ENCODE measurements around the gene ANP32E.
A peak's percentile ranks its signal among the peaks of the same experiment; 100 is the strongest.

ANP32E gene

GRCh38 chr1:150281758-150282557 is 46.0 kb upstream of the ANP32E start, which contains the start of gene CIART:
Gene CIART (plus strand): TSS chr1:150282554. CDS start chr1:150283268, 714 bp downstream.
- Histone ChIP-seq H3K9me2 (replicated peaks; ENCODE audit: insufficient read depth, low read length) (no peaks in the 10 kb centered on the region), H3K4me2 (ENCODE audit: low read depth, low read length) (peak within 1 kb of the TSS; percentile 83), H3K27ac (ENCODE audit: low read length) (no peak within 1 kb of the TSS), H3K27me3 (replicated peaks; ENCODE audit: insufficient read depth, low read length) (no peaks in the 10 kb centered on the region), H3K9me3 (replicated peaks; ENCODE audit: insufficient read depth, low read length) (no peaks in the 10 kb centered on the region), H3K36me3 (replicated peaks; ENCODE audit: insufficient read depth, low read length) (no peaks in the 10 kb centered on the region), H3K4me1 (ENCODE audit: low read length) (no peaks in the 10 kb centered on the region), H2AFZ (ENCODE audit: low read length) (peak within 1 kb of the TSS; percentile 59), H4K20me1 (ENCODE audit: insufficient read depth, low read length) (no peaks in the 10 kb centered on the region), H3K79me2 (ENCODE audit: low read length) (no peaks in the 10 kb centered on the region), H3F3A (ENCODE audit: insufficient read depth, low read length) (no peaks in the 10 kb centered on the region), H3K9ac (ENCODE audit: low read length) (peak within 1 kb of the TSS; percentile 33; the same call in 1 of the 2 replicates), H3K4me3 (ENCODE audit: low read length) (peak within 1 kb of the TSS; percentile 48)
- no peak for TF ChIP-seq EZH2phosphoT487 (IDR thresholded peaks at IDR 0.05; ENCODE audit: low read length)
- TF ChIP-seq CTCF (IDR thresholded peaks at IDR 0.05; ENCODE audit: low read length), result no peak
- no peak for TF ChIP-seq EZH2 (optimal IDR thresholded peaks at IDR 0.05; ENCODE audit: low read depth, low read length)
- DNase-seq, result peak; percentile 73

GRCh38 chr1:150281221-150281757 is 45.4 kb upstream of the ANP32E start:
- Histone ChIP-seq H3K4me2 (ENCODE audit: low read depth, low read length) (peak overlapping the region; percentile 83), H3K4me3 (ENCODE audit: low read length) (peak overlapping the region; percentile 48), H3K4me1 (ENCODE audit: low read length) (no peaks in the 10 kb centered on the region), H3K27me3 (replicated peaks; ENCODE audit: insufficient read depth, low read length) (no peaks in the 10 kb centered on the region), H3K9me2 (replicated peaks; ENCODE audit: insufficient read depth, low read length) (no peaks in the 10 kb centered on the region), H3K36me3 (replicated peaks; ENCODE audit: insufficient read depth, low read length) (no peaks in the 10 kb centered on the region), H2AFZ (ENCODE audit: low read length) (peak overlapping the region; percentile 59), H3F3A (ENCODE audit: insufficient read depth, low read length) (no peaks in the 10 kb centered on the region), H3K79me2 (ENCODE audit: low read length) (no peaks in the 10 kb centered on the region), H3K9me3 (replicated peaks; ENCODE audit: insufficient read depth, low read length) (no peaks in the 10 kb centered on the region), H3K9ac (ENCODE audit: low read length) (peak overlapping the region; percentile 33; the same call in 1 of the 2 replicates), H4K20me1 (ENCODE audit: insufficient read depth, low read length) (no peaks in the 10 kb centered on the region), H3K27ac (ENCODE audit: low read length) (no peak overlapping the region)
- peak; percentile 64 for DNase-seq
- TF ChIP-seq CTCF (IDR thresholded peaks at IDR 0.05; ENCODE audit: low read length) (peak; percentile 78), EZH2phosphoT487 (IDR thresholded peaks at IDR 0.05; ENCODE audit: low read length) (no peak)

- Histone ChIP-seq H3K79me2 (ENCODE audit: low read length) (no peaks in the 10 kb centered on the region), H3K9me2 (replicated peaks; ENCODE audit: insufficient read depth, low read length) (no peaks in the 10 kb centered on the region), H2AFZ (ENCODE audit: low read length) (no peak overlapping the region), H3K4me1 (ENCODE audit: low read length) (no peaks in the 10 kb centered on the region), H3K27ac (ENCODE audit: low read length) (no peak overlapping the region), H3K4me3 (ENCODE audit: low read length) (no peak overlapping the region), H3K4me2 (ENCODE audit: low read depth, low read length) (no peak overlapping the region), H3K27me3 (replicated peaks; ENCODE audit: insufficient read depth, low read length) (no peaks in the 10 kb centered on the region), H3K9me3 (replicated peaks; ENCODE audit: insufficient read depth, low read length) (no peaks in the 10 kb centered on the region), H4K20me1 (ENCODE audit: insufficient read depth, low read length) (no peaks in the 10 kb centered on the region), H3K36me3 (replicated peaks; ENCODE audit: insufficient read depth, low read length) (no peaks in the 10 kb centered on the region; the same call in 1 of the 2 replicates), H3K9ac (ENCODE audit: low read length) (no peak overlapping the region), H3F3A (ENCODE audit: insufficient read depth, low read length) (no peaks in the 10 kb centered on the region)
- TF ChIP-seq EZH2 (optimal IDR thresholded peaks at IDR 0.05; ENCODE audit: low read depth, low read length) (no peak), CTCF (IDR thresholded peaks at IDR 0.05; ENCODE audit: low read length) (no peak), EZH2phosphoT487 (IDR thresholded peaks at IDR 0.05; ENCODE audit: low read length) (no peak)
- DNase-seq, result no peak
Observed at GRCh38 chr1:150280138-150280707, 44.3 kb upstream of the ANP32E start.
